HG02642 (cell line): ENCODE measurements around the gene EIF2A.

Source experiments
- ATAC-seq: cut with Tn5 transposase; IDR thresholded peaks from one replicate; pipeline ENCODE4 v1.9.1; 2021; ENCODE audit warnings: mild to moderate bottlenecking; ENCODE audit not compliant: unreplicated experiment, poor library complexity

Gene EIF2A

DNA sequence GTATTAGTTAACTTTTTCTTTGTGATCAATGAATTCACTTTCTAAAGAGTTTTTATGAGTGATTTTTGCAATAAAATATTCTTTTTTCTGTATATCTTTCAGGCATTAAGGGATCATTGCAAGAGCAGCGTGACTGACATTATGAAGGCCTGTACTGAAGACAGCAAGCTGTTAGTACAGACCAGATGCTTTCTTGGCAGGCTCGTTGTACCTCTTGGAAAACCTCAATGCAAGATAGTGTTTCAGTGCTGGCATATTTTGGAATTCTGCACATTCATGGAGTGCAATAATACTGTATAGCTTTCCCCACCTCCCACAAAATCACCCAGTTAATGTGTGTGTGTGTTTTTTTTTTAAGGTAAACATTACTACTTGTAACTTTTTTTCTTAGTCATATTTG lies 81.0 kb downstream of the EIF2A start:
- no peak for ATAC-seq

DNA sequence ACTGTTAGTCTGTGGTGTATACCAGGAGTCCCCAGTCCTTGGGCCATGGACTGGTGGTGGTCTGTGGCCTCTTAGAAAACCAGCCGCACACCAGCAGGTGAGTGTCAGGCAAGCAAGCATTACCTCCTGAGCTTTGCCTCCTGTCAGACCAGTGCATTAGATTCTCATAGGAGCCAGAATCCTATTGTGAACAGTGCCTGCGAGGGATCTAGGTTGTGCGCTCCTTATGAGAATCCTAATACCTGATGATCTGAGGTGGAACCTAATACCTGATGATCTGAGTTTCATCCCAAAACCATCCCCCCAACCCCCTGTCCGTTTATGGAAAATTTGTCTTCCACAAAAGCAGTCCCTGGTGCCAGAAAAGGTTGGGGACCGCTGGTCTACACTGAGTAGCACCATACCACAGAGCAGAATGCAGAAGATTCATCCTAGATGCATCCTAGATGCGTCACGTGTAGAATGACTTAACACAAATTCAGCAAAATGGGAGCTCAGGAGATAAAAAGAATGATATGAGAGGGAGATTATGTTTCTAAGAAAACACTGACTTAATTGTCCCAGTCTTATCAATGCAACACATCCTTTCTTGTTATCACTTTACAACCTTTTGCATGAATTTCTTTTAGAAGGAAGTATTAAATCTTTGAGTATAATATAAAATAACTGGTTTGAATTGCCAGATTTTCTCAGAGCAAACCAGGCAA lies 85.1 kb downstream of the EIF2A start:
- no peak for ATAC-seq

DNA sequence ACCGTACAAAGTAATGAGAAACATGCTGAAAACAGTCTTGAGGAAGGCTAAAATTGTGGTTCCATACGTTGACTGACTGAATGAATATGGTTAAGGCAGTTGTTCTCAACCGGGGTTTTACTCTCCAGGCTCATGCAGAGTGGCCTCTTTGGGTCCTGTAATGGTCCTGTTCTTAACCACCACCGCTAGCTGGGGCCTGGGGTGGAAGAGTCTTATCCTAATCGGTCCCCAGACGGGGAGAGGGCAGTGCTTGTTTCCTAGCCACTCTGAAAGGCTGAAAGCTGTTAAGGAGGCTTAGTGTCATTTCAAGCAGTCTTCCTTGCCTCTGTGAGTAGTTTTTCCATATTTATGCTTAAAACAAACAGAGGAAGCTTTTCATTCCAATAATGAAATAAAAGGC lies 88.5 kb downstream of the EIF2A start:
- ATAC-seq: no peak

DNA sequence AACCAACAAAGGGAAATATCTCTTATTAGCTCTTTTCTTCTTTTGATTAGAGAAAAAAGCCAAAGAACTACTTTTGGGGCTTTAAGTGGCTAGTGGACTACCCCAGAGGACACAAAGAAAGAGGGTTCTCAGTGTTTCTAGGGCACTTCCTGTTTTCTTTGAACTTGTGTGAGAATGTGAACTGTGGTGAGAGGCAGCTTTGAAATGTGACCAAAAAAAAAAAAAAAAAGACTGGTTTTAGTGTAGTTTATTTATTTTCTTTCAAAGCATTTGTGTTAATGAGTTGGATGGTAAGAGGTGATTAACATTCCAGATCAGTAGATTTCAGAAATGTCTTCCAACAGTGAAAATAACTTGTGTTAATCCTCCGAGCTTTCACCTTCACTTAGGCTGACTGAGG lies 88.9 kb downstream of the EIF2A start:
- no peak for ATAC-seq
